Liver (tissue), 9 donors: ENCODE results near the gene GPD2. TPM values are rescaled to one million over a fixed set of nuclear protein-coding genes. Genes with fewer than 3 reads are reported as not detected.
"Not testable (repeated sequence)": the region's sequence is repeated elsewhere in the genome, so short reads cannot be mapped to it uniquely, and the experiment has no call there.

Experiments used
- DNase-seq: peaks from one replicate; pipeline ENCODE4 v3.0.0-alpha.2; 2017; ENCODE audit warnings: low spot score
- H3K27ac ChIP-seq, 2 donors: one replicate each; pipeline ENCODE4 v1.7.0; 2013; ENCODE audit warnings: inconsistent platforms in 2 of 2, low read length in 2 of 2, control low read depth in 1 of 2, low read depth in 1 of 2, mild to moderate bottlenecking in 1 of 2
- H3K27me3 ChIP-seq, 4 donors: one replicate each; pipeline versions ENCODE4 v1.6.1 to v1.7.0; 2013; ENCODE audit warnings: low read length in 3 of 4, inconsistent platforms in 1 of 4, mild to moderate bottlenecking in 1 of 4, moderate library complexity in 1 of 4; ENCODE audit not compliant: control insufficient read depth in 4 of 4, insufficient read depth in 4 of 4
- H3K36me3 ChIP-seq, 4 donors: one replicate each; pipeline versions ENCODE4 v1.6.1 to v1.7.0; 2013; ENCODE audit warnings: low read length in 3 of 4, mild to moderate bottlenecking in 3 of 4, low read depth in 1 of 4, moderate library complexity in 1 of 4; ENCODE audit not compliant: control insufficient read depth in 4 of 4, insufficient read depth in 3 of 4
- H3K4me1 ChIP-seq, 4 donors: one replicate each; pipeline versions ENCODE4 v1.6.1 to v1.7.0; 2013; ENCODE audit warnings: low read length in 3 of 4, mild to moderate bottlenecking in 3 of 4, moderate library complexity in 1 of 4; ENCODE audit not compliant: control insufficient read depth in 4 of 4, insufficient read depth in 4 of 4
- H3K4me3 ChIP-seq, 3 donors: one replicate each; pipeline versions ENCODE4 v1.6.1 to v1.7.0; 2013; ENCODE audit warnings: low read length in 3 of 3, control low read depth in 1 of 3, low read depth in 1 of 3, mild to moderate bottlenecking in 1 of 3
- H3K9ac ChIP-seq, 2 donors: one replicate each; pipeline ENCODE4 v1.7.0; 2013; ENCODE audit warnings: low read length in 2 of 2, mild to moderate bottlenecking in 2 of 2, moderate library complexity in 2 of 2, control low read depth in 1 of 2, low read depth in 1 of 2
- H3K9me3 ChIP-seq, 4 donors: one replicate each; pipeline versions ENCODE4 v1.6.1 to v1.7.0; 2013; ENCODE audit warnings: low read length in 3 of 4; ENCODE audit not compliant: control insufficient read depth in 4 of 4
- ATF3 ChIP-seq: IDR thresholded peaks from 2 replicates; pipeline ENCODE4 v1.6.1; 2016; ENCODE audit warnings: antibody characterized with exemption
- CTCF ChIP-seq: fragments of 150-350 bp; IDR thresholded peaks from 2 replicates; pipeline ENCODE4 v1.5.1; 2017; ENCODE audit warnings: improper control_type of control experiment, low read depth, low read length; ENCODE audit not compliant: missing input control
- EGR1 ChIP-seq, 2 donors: IDR thresholded peaks; 2 replicates each; pipeline ENCODE4 v1.6.1; 2016 to 2018; ENCODE audit warnings: antibody characterized with exemption in 2 of 2, low read depth in 2 of 2
- FOXA1 ChIP-seq: IDR thresholded peaks from 2 replicates; pipeline ENCODE4 v1.6.1; 2016; ENCODE audit warnings: antibody characterized with exemption
- GABPA ChIP-seq, 2 donors: IDR thresholded peaks in 1 of 2; conservative IDR thresholded peaks in 1 of 2; 2 replicates each; pipeline ENCODE4 v1.6.1; 2016; ENCODE audit warnings: antibody characterized with exemption in 2 of 2, mild to moderate bottlenecking in 1 of 2, moderate library complexity in 1 of 2
- HNF4A ChIP-seq, 2 donors: conservative IDR thresholded peaks; 2 replicates each; pipeline ENCODE4 v1.6.1; 2016; ENCODE audit warnings: antibody characterized with exemption in 2 of 2, mild to moderate bottlenecking in 2 of 2
- HNF4G ChIP-seq: IDR thresholded peaks from 2 replicates; pipeline ENCODE4 v1.6.1; 2016; ENCODE audit warnings: antibody characterized with exemption
- JUND ChIP-seq, 2 donors: IDR thresholded peaks; 2 replicates each; pipeline ENCODE4 v1.6.1; 2016; ENCODE audit warnings: antibody characterized with exemption in 2 of 2
- MAX ChIP-seq: IDR thresholded peaks from 2 replicates; pipeline ENCODE4 v1.6.1; 2016; ENCODE audit warnings: antibody characterized with exemption
- NR2F2 ChIP-seq: IDR thresholded peaks from 2 replicates; pipeline ENCODE4 v1.6.1; 2016; ENCODE audit warnings: antibody characterized with exemption
- REST ChIP-seq: IDR thresholded peaks from 2 replicates; pipeline ENCODE4 v1.6.1; 2016; ENCODE audit warnings: antibody characterized with exemption, mild to moderate bottlenecking
- YY1 ChIP-seq: IDR thresholded peaks from 2 replicates; pipeline ENCODE4 v1.6.1; 2016; ENCODE audit warnings: antibody characterized with exemption, mild to moderate bottlenecking
- WGBS: extraction: QIAGEN DNeasy Blood & Tissue Kit; methylation state at CpG from one replicate; pipeline ENCODE4 v1.1.7; 2013; 5-methylcytosine and 5-hydroxymethylcytosine counted together
- polyA plus RNA-seq, 2 donors: library from polyadenylated mRNA; stranded (reverse) in 1 of 2; unstranded in 1 of 2; fragments of 200-250 nt in 1 of 2; fragments of >200 nt in 1 of 2; fragmentation: Nextera tagmentation in 1 of 2; extraction: Ambion mirVana in 1 of 2; gene quantifications; one replicate each; pipeline versions ENCODE4 v1.2.1 to v1.2.3, GENCODE V29; 2013 to 2015
- total RNA-seq, 2 donors: library from RNA; depleted of rRNA; stranded (reverse); fragments of >200 nt; gene quantifications; one replicate each; pipeline ENCODE4 v1.2.3, GENCODE V29; 2014
- donor health status: healthy.
- donor health status: healthy.
- donor health status: healthy.
- donor health status: healthy.
- donor health status: healthy.

The GPD2 gene
- total and polyA plus RNA-seq, 4 donors, result 1.4 to 14.3 (median 6.1) TPM

GRCh38 chr2:156526950-156527636, 90.9 kb downstream of the GPD2 start:
- Histone ChIP-seq H3K9ac (no peak overlapping the region), H3K36me3 (no peaks in the 10 kb centered on the region), H3K4me1 (no peaks in the 10 kb centered on the region), H3K4me3 (no peak overlapping the region), H3K27ac (no peak overlapping the region), H3K27me3 (no peaks in the 10 kb centered on the region), H3K9me3 (no peaks in the 10 kb centered on the region)
- TF ChIP-seq CTCF, result no peak
- WGBS, result 91% methylated on average over 2 of the region's 2 CpGs
- DNase-seq, result no peak

- not testable (repeated sequence) for H3K4me3 ChIP-seq, H3K27me3 ChIP-seq, H3K4me1 ChIP-seq, DNase-seq, H3K9ac ChIP-seq, H3K27ac ChIP-seq, H3K9me3 ChIP-seq, H3K36me3 ChIP-seq
- WGBS, result 89% methylated on average over 5 of the region's 5 CpGs
Observed at GRCh38 chr2:156528583-156528982, 92.4 kb downstream of the GPD2 start.

GRCh38 chr2:156532989-156533388, 96.8 kb downstream of the GPD2 start:
- no peak for DNase-seq
- 93% methylated on average over 2 of the region's 2 CpGs for WGBS
- Histone ChIP-seq H3K9ac (no peak overlapping the region), H3K36me3 (no peaks in the 10 kb centered on the region), H3K27ac (no peak overlapping the region), H3K27me3 (no peaks in the 10 kb centered on the region), H3K4me3 (no peak overlapping the region), H3K9me3 (no peaks in the 10 kb centered on the region), H3K4me1 (no peaks in the 10 kb centered on the region)
- no peak for TF ChIP-seq MAX
- TF ChIP-seq FOXA1, result no peak
- TF ChIP-seq HNF4G, result no peak
- no peak for TF ChIP-seq ATF3

- H3K36me3 ChIP-seq, result no peaks in the 10 kb centered on the region
- H3K4me1 ChIP-seq, result no peaks in the 10 kb centered on the region
- no peak overlapping the region for H3K27ac ChIP-seq
- H3K4me3 ChIP-seq, result no peak overlapping the region
- H3K9me3 ChIP-seq, result no peaks in the 10 kb centered on the region
- H3K27me3 ChIP-seq, result no peaks in the 10 kb centered on the region
- WGBS, result 94% methylated on average over 2 of the region's 2 CpGs
- no peak overlapping the region for H3K9ac ChIP-seq
- DNase-seq, result no peak
- TF ChIP-seq HNF4A (conservative IDR thresholded peaks at IDR 0.05) (no peak), REST (no peak), FOXA1 (no peak), ATF3 (no peak), NR2F2 (no peak), JUND (IDR thresholded peaks at IDR 0.05) (no peak), HNF4G (no peak), GABPA (IDR thresholded peaks at IDR 0.05 in 1 of 2, conservative IDR thresholded peaks at IDR 0.05 in 1 of 2) (no peak), CTCF (no peak), EGR1 (IDR thresholded peaks at IDR 0.05; ENCODE audit: low read depth in 2 of 2) (no peak), YY1 (no peak)
Observed at GRCh38 chr2:156536534-156536933, 100.4 kb downstream of the GPD2 start.
